Measurements from ENCODE around the gene DCAF6.
"Not testable (repeated sequence)": the region's sequence is repeated elsewhere in the genome, so short reads cannot be mapped to it uniquely, and the experiment has no call there.

The DCAF6 gene

DNA sequence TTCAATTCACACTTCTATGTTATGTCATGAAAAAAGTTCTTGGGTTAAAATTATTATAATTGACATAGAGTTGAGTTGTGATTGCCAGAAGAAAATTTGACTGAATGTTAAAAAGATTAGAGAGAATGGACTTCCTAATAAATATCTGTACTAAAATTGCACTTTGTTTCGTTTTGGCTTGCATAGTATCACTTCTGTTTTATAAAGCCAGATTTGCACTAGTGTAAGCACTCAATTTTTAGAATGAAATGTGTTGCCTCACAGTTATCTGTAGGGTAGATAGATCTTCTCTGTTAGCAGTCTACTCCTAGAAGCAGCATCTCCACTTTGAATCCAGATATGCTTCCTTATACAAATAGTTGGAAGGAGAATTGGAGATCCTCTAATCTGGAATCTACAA is 95.5 kb downstream of the DCAF6 start:
- no peak for DNase-seq

DNA sequence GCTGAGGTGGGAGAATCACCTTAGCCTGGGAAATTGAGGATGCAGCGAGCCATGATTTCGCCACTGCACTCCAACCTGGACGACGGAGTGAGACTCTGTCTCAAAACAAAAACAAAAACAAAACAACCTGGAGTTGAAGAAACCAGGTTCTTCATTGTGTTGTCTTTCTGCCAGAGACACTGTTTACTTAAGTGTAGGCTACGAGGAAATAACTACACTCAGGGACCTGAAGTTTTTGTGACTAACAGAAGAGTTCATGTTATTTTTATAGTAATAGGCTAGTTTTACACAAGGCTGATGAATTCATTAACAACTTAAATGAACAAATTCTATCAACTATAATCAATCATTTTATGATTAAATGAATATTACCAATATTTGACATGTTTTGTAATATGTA is 98.9 kb downstream of the DCAF6 start:
- no peak for DNase-seq

DNA sequence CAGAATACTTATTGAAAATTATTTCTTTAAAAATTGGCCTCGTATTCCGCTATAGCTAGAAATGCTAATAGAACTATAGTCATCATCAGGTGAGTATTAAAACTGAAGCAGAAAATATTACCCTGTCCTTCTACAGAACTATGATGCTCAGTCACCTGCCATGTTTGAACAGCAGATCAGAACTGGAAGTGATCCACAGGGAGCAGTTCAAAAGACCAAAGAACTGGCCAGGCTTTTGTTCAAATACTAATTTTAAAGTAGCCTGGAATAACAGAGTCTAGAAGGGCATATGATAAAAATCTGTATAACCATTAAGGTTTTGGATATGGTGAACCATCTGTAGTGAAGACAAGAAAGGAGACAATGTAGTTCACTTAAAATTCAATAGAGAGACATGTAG is 105.9 kb downstream of the DCAF6 start:
- DNase-seq: no peak

DNA sequence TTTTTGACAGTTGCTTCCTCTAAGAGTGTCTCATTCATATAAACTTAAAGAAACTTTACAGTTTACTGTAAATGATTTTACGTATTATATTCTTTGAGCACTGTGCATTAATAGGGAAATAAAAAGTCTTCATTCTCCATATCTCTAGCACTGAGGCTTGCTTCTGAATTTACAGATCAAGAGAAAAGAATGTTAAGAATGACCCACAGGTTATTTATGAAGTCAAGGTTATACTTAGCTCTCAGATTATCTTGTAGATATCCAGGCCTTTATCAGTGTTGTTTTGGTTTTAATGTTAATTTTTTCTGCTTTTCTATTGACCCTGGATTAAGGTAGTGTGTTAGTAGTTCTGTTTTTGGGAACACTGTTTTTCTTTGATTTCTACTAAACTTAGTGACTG is 108.8 kb downstream of the DCAF6 start:
- DNase-seq: no peak

DNA sequence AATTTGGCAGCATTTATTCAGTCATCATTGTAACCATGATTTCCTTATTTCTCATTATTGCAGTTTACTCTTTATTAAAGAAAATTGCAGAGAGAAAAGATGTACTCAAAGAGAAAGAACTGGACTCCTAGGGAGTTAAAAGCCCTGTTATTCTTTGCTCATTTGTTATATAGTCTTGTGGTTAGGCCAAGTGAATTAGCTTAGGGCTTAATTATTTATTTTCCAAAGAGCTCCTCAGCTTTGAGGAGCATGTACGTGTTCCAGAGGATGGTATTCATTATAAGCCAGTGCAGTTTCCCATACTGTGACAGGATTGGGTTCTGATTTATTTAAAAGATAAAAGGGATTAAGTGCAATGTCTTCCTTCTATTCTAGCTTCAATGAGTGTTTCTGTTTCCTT is 113.8 kb downstream of the DCAF6 start:
- DNase-seq: no peak

DNA sequence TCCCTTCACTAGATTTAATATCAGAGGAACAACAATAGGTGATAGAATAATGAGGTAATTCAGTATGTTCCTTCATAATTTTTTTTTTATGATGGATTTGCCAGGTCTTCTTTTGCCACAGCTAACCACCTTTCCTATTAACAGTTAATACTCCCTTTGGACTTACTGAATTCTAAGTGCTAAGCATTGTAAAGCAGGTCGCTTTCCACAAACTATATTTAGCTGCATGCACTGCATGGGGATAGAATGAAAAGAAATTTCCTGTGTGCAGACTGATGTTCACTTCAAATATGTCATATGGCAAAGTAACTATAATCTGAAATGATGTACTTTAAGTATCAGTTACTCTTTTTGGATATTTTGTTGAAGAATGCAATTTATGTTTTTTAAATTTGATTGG is 114.4 kb downstream of the DCAF6 start:
- no peak for DNase-seq

DNA sequence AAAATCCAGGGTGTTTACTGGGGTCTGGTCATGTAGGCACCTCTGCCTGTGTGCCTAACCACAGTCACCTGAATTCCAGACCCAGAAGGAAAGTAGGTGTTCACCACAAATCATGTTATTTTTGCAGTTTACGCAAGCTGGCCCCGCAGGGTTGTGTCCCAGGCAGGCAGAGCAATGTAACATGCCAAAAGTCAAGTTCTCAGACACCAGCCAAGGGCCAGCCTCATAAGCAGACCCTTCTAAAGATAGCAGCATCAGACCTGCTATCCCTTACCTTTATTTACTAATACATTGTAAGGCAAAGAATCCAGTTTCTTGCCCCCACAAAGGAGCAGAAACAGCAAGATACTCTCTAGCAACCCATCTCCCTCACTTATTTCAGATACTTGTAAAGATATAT is 117.2 kb downstream of the DCAF6 start:
- DNase-seq: no peak

DNA sequence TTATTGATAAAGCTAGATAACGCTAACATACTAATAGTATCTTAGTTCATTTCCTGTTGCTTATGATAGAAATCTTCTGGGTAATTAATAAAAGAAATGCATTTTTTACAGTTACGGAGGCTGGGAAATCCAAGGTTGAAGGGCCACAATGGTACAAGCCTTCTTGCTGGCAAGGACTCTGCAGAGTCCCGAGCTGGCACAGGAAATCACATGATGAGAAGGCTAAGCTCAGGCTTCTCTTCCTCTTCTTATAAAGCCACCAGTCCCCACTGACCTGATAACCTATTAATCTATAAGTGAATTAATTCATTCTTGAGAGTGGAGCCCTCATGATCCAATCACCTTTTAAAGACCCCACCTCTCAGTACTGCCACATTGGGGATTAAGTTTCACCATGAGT is 117.6 kb downstream of the DCAF6 start:
- no peak for DNase-seq

DNA sequence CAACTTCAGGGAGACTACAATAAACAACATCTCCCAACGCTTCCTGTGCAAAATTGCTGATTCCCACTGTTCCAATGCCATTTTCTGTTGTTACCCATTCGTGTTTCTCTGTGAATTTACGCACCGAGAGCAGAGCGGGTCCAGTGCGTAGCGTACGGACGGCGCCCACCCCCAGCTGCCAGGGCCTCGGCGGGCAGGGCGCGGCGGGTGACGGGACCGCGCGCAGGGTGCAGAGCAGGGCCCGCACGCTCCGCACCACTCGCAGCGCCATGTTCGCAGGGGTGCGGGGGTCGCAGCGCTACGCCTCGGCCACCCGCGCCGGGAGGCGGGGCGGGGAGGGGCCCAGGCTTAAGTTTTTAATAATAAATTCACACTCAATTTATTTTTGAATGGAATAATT is 119.7 kb downstream of the DCAF6 start:
- DNase-seq: not testable (repeated sequence)

DNA sequence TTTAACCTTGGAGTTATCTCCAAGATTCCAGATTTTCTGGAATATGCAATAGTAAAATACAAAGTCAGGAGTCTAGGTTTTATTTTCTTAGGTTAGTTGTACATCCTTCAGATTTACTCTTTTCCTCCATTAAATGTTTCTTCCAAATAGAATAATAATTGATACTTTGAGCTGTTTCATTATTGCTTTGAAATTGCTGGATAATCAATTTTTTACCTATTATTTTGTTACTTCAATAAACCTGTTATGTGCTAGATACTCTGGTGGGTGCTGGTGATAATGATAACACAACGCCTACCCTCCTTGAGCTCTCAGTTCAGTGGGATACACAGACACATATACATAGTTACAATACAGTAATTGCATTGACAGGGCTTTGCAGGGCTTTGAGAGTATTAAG is 120.9 kb downstream of the DCAF6 start:
- DNase-seq: no peak

DNA sequence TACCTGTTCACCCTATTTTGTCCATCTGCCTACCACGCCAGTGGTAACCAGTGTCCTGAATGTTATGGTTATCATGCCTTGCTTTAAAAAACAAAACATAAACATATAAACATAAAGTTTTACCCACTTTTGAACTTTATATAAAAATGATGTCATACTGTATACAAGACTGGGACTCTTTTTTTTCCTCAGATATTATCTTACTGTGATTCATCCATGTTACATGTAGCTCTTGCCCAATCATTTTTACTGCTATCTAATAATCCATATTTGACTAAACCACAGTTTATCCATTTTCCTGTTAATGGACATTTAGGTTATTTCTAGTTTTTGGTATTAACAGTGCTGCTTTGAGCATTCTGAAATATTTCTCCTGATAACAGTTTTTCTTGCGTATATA is 121.4 kb downstream of the DCAF6 start:
- no peak for DNase-seq

DNA sequence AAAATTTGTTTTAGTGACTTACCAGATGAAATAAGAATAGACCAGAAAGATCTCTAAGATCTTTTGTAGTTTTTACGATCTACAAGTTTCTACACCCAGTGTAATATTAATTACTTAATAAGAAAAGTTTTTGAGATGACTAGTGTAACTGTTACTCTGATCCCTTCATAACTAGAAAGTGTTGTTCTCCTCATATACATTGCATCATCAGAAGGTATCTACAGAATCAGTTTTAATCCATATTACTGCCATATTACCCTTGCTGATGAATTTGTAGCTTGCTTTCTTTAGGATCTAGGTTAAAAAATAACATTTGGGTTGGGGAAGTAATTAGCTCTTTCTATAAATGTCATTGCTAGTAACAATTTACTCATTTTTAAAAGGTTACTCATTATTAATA is 127.7 kb downstream of the DCAF6 start:
- no peak for DNase-seq

DNA sequence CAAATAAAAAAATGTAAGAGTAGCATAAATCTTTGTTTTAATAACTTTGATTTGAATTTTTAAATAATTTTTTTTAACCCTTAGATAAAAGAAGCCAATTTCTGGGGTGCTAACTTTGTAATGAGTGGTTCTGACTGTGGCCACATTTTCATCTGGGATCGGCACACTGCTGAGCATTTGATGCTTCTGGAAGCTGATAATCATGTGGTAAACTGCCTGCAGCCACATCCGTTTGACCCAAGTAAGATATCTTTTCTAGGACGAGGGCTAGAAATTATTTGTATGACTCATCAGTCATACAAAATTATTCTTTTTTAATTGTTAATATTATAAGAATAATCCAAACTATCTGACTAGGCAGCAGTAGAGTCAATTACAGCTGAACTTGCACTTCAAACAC is 129.0 kb downstream of the DCAF6 start:
- DNase-seq: no peak

DNA sequence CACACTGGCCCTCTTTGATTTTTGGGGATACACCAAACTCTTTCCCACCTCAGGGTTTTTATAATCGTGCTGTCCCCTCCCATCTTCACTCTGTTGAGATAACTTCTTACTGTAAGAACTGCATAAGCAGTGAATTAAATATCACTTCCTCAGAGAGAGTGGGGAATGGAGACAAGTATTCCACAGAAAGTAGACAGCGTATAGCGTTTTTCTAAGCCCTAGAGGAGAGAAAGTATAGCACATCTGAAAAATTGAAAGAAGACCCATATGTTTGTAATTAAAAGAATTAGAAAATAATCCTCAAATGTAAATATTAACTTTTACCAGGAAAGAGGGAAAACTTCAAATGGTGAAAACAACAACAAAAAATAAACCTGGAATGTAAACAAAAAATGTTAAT is 132.9 kb downstream of the DCAF6 start:
- DNase-seq: no peak

DNA sequence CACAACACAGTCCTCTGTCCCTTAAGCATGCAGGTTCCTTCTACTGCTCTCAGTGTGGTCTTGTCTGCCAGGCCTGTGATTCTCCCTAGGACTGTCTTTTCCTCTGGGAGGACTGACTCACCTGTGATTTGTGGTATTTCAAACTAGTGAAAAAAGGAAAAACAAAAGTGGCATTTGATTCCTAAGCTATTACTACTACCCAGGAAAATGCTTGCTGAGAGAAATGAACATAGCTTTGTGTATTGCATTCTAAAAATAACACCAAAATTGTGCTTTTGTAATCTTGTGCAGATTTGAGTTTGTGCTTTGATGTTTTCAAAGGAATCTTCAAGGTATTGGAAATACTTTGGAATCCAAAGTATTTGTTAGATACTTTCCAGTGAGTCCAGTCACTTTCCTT is 143.3 kb downstream of the DCAF6 start:
- DNase-seq: no peak

DNA sequence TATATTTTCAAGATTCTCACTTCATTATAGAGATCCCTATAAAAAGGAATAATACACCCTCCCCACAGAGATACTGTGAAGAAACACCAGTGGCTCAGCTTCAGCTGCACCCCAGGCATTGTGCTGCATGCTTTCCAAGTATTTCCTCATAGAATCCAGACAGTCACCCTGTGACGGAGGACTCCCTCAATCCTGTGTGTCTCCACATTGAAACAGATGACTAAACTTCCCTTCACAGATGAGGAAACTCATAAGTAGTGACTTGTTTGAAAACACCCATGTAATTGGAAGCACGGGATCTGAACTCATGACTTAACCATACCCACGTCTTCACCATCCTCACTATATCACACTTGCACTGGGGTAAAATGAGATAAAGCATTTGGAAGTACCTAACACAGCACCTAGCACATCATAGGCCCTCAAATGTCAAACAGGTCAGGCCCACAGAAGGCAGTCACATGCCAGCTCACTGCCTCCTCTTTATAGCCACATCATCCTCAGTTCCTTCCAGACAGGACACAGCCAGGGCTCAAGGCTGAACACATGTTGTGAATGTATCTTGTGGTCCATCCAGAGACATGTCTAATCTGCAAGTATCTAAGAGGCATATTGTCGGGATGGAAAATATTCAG is 145.0 kb downstream of the DCAF6 start:
- no peak for DNase-seq

DNA sequence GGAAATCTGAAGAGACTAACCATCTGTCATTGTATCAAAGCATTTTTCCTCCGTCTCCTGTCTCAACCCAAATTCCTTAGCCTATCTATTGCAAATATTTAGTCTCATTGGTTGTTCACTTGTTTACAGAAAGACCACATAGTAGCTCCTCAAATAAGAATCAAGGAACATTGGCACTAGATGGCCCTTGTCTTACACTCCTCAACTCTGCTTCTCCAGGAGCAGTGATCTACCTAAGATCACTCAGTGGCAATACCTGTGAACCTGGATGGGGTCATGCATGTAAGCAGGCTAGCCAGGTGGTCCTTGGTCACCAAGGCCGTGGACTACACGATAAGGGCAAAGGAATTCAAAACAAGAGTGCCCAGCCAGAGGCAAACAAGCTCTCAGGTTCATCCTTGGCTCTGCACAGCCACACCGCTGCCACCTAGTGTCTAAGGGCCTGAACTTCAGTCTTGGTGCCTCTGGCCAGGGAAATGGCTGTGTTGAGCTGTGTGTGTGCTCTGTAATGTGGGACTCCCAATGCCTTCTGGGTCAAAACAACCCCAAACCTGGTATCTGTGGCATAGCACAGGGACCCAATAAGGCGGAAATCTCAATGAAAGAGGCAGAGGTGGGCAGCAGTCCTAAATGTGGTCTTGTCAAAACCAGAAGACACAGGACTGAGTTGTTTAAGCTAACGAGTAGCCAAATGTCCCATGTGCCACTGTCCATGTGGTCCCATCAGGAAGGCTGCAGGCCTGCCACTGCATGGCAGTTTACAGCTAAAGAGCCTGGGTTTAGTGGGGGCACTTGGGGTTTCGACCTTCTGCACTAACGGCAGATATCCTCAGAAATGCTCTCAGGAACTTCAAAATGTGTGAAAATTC is 145.8 kb downstream of the DCAF6 start:
- DNase-seq: peak; percentile 60

DNA sequence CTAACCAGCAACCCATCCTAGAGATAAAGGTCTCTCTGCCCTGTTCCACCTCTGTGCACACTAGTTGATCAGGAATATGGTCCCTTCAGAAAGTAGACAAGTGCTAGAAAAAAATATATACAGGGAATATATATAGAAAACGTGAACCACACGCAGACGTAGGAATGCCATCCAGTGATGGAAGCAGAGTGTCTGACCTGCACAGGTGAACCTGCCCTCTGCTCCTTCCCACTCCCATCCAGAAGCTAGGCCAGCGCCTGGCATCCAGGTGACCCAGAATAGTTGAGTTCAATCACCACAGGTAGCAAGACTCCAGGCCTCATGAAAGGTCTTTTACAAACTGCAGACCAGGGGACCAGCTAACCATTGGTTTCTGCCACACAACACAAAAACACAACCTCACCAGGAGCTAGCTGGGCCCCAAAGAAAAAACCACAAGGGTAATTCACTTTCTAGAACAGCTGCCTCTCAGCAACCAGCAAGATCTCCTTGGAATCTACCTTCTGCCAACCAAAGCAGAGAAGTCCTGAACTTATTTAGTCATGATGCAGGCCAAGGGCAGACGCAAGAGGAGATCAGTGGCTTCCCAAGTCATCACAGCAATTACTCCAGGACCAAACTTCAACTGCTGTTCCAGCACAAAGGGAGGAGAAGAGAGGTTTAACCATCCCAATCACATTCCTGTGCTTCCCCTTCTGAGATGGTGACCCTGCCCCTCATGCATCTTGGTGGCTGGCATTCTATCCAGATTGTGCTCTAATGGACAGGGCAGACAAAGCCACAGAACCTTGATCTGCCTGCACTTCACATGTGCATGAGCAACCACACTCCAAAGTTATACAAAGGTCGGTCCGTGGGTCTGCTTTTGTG is 147.2 kb downstream of the DCAF6 start:
- DNase-seq: no peak

DNA sequence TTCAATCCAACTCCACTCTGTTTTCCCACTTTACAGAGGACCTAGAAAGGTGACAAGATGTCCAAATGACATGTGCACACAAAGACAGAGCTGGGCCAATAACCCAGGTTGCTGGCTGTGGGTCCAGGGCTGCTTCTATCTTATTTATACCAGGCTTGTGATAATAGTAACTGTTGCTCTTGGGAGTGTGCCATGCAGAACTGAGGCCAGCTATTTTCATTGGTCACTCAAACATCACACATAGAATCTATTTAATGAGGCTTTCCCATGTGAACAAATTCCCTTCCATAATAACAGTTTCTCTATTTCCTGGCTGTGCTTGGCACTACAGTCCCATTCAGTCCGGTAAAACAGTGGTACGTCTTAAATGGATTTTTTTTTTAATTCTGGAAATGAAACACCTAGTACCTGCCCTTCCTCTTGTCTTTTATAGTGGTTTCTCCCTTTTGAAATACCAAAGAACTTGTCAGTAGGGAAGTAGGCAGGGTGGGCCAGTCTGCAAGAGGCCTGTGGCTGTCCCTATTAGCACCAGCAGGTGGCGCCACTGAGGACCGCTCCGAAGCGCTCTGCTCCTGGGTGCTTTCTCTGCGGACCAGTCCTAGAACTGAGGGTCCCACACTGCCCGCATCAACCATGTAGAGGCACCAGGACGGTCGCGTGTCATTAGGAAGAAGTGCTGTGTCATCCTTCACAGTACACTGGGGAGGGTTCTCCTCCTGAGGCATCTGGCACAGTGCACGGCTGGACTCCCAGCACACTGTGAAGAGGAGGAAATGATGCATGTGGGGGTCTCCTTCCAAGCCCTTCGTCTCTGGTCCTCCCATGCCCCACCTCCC is 148.1 kb downstream of the DCAF6 start:
- peak; percentile 39 for DNase-seq

DNA sequence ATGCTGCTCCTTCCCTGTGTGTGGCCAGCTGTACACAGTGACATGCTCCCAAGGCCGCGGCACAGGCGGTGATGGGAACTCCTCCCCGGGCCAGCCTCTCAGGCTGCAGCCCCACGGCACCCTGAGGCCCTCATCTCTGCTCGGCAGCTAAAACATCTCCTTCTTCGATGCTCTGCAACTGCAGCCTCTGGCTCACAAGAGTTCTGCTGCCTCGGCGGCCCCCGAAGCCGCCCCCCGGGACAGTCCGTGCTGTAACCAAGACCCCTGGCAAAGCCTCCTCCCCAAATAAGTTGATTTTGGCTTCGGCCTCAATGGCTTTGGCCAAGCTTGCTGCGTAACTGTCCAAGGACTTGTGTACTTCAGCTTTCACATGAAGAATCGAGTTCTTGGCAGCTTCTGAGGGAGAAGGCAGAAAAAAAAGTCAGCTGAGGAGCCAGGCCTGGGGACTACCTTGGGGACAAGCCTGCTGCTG is 149.0 kb downstream of the DCAF6 start:
- DNase-seq: no peak

DNA sequence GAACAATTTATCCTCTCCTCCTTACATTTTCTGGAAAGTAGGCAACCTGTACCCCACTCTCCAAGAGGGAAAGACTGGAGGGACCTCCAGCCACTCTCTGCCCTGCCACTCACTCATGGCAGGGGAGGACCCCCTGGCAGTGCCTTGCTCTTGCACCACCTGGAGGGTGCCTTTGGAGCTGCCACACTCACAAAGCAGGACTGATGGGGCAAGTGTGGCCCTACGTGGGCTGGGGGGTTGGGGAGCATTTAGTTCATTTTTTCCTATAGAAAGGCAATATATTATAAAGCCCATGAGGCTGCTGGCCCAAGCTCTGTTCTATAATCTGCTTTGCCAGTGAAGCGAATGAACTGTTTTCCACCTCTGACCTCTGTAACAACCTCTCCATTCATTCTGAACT is 150.0 kb downstream of the DCAF6 start:
- no peak for DNase-seq

DNA sequence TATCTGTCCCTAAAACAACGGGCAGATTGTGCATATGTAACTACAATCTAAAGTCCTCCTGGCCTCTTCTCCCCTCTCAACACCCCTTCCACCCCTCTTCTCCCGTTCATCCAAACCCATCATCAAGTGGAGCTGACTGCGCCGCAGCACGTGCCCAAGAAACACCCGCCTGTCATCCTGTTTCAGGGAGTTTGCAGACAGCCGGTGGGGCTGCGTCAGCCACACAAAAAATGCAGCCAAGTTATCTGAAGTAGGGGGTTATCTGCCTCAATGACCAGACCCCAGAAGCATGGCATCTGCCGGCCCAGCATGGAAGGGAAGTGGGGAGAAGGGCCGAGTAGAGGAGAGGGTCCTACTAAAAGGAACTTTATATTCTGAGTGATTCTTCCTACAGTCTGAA is 151.2 kb downstream of the DCAF6 start:
- no peak for DNase-seq

Data from KG1 (cell line).